Lower lobe of right lung (tissue), 2 donors: ENCODE results near the gene ZNF226. TPM values are rescaled to one million over a fixed set of nuclear protein-coding genes. Genes with fewer than 3 reads are reported as not detected.

Experiments
- ATAC-seq, 2 donors: fragments of 200-7000 bp; cut with Tn5 transposase; one replicate each; pipeline ENCODE4 v1.9.1; 2020 to 2022; ENCODE audit warnings: mild to moderate bottlenecking in 2 of 2, moderate library complexity in 2 of 2
- DNase-seq: peaks from one replicate; pipeline ENCODE4 v3.0.0-alpha.2; 2020
- H3K27ac ChIP-seq: fragments of 200-600 bp; one replicate; pipeline ENCODE4 v1.8.0; 2022
- H3K27me3 ChIP-seq: fragments of 200-600 bp; one replicate; pipeline ENCODE4 v1.8.0; 2022; ENCODE audit warnings: low read depth
- H3K36me3 ChIP-seq: fragments of 200-600 bp; one replicate; pipeline ENCODE4 v1.8.0; 2022; ENCODE audit warnings: mild to moderate bottlenecking
- H3K4me1 ChIP-seq: fragments of 200-600 bp; one replicate; pipeline ENCODE4 v1.8.0; 2022
- H3K4me3 ChIP-seq: fragments of 200-600 bp; one replicate; pipeline ENCODE4 v1.8.0; 2022; ENCODE audit warnings: mild to moderate bottlenecking
- H3K9me3 ChIP-seq: fragments of 200-600 bp; one replicate; pipeline ENCODE4 v1.8.0; 2022
- intact Hi-C: fragments of 100-400 bp; cut with DNase I; formaldehyde crosslinking; loops from one replicate; pipeline ENCODE4 v1.11.0; 2022
- total RNA-seq: library from RNA; stranded (reverse); fragmentation: NEBNext Ultra II Directional; extraction: Animal tissue kit (Norgen Biotek cat#: 25700); gene quantifications from one replicate; pipeline ENCODE4 v1.2.1, GENCODE V29; 2021
- TF ChIP-seq, protein P1 (sequence below): fragments of 200-600 bp; IDR thresholded peaks from one replicate; pipeline ENCODE4 v1.8.0; 2022; ENCODE audit warnings: antibody characterized with exemption, mild to moderate bottlenecking
- donor health status: DM: no; HTN: yes; CAD: no; lungs with severe emphysema.

Gene ZNF226
- total RNA-seq, 1 donor from 2014 or later, result 17.7 TPM

DNA sequence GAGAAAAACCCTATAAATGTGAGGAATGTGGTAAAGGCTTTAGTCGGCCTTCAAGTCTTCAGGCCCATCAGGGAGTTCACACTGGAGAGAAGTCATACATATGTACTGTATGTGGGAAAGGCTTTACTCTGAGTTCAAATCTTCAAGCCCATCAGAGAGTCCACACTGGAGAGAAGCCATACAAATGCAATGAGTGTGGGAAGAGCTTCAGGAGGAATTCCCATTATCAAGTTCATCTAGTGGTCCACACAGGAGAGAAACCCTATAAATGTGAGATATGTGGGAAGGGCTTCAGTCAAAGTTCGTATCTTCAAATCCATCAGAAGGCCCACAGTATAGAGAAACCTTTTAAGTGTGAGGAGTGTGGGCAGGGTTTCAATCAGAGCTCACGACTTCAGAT lies 11.7 kb downstream of the ZNF226 start:
- Histone ChIP-seq H3K9me3 (peaks cover 97% of the 10 kb centered on the region), H3K4me1 (no peaks in the 10 kb centered on the region), H3K27me3 (no peaks in the 10 kb centered on the region), H3K4me3 (no peak overlapping the region), H3K27ac (no peak overlapping the region), H3K36me3 (peaks cover 52% of the 10 kb centered on the region)
- ATAC-seq (no peak), DNase-seq (no peak)
- TF ChIP-seq, protein P1, sequence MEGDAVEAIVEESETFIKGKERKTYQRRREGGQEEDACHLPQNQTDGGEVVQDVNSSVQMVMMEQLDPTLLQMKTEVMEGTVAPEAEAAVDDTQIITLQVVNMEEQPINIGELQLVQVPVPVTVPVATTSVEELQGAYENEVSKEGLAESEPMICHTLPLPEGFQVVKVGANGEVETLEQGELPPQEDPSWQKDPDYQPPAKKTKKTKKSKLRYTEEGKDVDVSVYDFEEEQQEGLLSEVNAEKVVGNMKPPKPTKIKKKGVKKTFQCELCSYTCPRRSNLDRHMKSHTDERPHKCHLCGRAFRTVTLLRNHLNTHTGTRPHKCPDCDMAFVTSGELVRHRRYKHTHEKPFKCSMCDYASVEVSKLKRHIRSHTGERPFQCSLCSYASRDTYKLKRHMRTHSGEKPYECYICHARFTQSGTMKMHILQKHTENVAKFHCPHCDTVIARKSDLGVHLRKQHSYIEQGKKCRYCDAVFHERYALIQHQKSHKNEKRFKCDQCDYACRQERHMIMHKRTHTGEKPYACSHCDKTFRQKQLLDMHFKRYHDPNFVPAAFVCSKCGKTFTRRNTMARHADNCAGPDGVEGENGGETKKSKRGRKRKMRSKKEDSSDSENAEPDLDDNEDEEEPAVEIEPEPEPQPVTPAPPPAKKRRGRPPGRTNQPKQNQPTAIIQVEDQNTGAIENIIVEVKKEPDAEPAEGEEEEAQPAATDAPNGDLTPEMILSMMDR, result no peak
- intact Hi-C loops, result no loop called here

DNA sequence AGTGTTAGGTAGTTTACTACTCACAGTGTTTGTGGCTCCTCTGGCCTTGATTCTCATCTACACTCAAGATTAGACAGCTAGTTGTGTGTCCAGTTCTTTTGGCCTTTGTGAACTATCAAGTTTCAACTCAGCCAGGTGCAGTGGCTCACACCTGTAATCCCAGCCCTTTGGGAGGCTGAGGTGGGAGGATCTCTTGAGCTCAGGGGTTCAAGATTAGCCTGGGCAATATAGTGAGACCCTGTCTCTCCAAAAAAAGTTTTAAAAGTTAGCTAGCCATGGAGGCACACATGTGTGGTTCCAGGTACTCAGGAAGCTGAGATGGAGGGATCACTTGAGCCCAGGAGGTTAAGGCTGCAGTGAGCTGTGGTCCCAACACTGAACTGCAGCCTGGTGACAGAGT lies 16.1 kb downstream of the ZNF226 start:
- no peak for ATAC-seq
- peaks cover 85% of the 10 kb centered on the region for H3K9me3 ChIP-seq

DNA sequence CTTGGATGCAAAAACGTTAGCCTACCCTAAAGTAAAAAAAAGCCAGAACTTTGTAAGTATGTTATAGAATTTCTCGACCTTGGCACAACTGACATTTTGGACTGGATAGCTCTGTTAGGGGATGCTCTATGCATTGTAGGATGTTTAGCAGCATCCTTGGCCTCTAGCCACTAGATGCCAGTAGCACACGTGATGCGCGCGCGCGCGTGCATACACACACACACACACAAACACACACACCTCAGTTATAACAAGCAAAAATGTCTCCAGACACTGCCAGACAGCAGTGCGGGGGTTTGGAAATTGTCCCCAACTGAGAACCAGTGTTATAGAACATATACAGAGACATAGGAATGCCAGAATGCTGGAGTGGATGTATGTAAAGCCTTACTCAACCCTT lies 17.2 kb downstream of the ZNF226 start:
- H3K27ac ChIP-seq, result no peak overlapping the region
- no peaks in the 10 kb centered on the region for H3K36me3 ChIP-seq
- H3K4me1 ChIP-seq, result no peaks in the 10 kb centered on the region
- intact Hi-C loops, result no loop called here
- no peak overlapping the region for H3K4me3 ChIP-seq
- ATAC-seq (no peak), DNase-seq (no peak)
- peaks cover 85% of the 10 kb centered on the region for H3K9me3 ChIP-seq
- TF ChIP-seq, protein P1, result no peak
- no peaks in the 10 kb centered on the region for H3K27me3 ChIP-seq

More for the DNA sequence above, 16.1 kb downstream of the ZNF226 start:
- no peak overlapping the region for H3K4me3 ChIP-seq
- H3K4me1 ChIP-seq, result no peaks in the 10 kb centered on the region
- no peak overlapping the region for H3K27ac ChIP-seq
- TF ChIP-seq, protein P1, result no peak
- intact Hi-C loops, result no loop called here
- H3K27me3 ChIP-seq, result no peaks in the 10 kb centered on the region
- H3K36me3 ChIP-seq, result peaks cover 8% of the 10 kb centered on the region
- no peak for DNase-seq

GRCh38 chr19:44190020-44190419 lies 25.1 kb downstream of the ZNF226 start:
- DNase-seq, result no peak
- H3K9me3 ChIP-seq, result peaks cover 36% of the 10 kb centered on the region
- intact Hi-C loops, result no loop called here
- H3K27me3 ChIP-seq, result no peaks in the 10 kb centered on the region
- H3K27ac ChIP-seq, result no peak overlapping the region
- TF ChIP-seq, protein P1, result no peak
- H3K4me1 ChIP-seq, result no peaks in the 10 kb centered on the region
- no peak for ATAC-seq
- H3K4me3 ChIP-seq, result no peak overlapping the region
- H3K36me3 ChIP-seq, result no peaks in the 10 kb centered on the region

- TF ChIP-seq, protein P1, result no peak
- ATAC-seq (no peak), DNase-seq (no peak)
- Histone ChIP-seq H3K27ac (no peak overlapping the region), H3K9me3 (peaks cover 35% of the 10 kb centered on the region), H3K36me3 (no peaks in the 10 kb centered on the region), H3K4me1 (no peaks in the 10 kb centered on the region), H3K27me3 (no peaks in the 10 kb centered on the region), H3K4me3 (no peak overlapping the region)
- intact Hi-C loops, result no loop called here
Measured at GRCh38 chr19:44192127-44192526, 27.2 kb downstream of the ZNF226 start.

DNA sequence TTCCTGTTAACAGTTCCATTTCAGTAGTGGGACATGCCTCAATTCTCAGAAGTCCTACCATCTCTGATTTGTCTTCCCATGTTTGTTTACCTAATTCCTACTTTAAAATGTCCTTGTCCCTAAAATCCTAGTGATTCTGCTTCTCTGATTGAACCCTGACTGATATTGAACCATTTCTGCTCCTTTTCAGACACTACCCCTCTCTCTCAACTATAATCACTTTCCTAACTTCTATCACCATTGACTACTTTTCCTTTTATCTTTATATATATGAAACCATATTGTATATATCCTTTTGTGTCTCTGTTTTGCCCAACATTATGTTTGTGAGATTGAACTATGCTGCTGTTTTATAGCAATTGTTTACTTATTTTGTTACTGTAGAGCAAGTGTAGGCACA lies 31.9 kb downstream of the ZNF226 start:
- TF ChIP-seq, protein P1, result no peak
- DNase-seq, result no peak
- H3K27ac ChIP-seq, result no peak overlapping the region
- H3K9me3 ChIP-seq, result peaks cover 29% of the 10 kb centered on the region
- H3K27me3 ChIP-seq, result no peaks in the 10 kb centered on the region
- intact Hi-C loops, result no loop called here
- H3K4me3 ChIP-seq, result no peak overlapping the region
- ATAC-seq, result no peak
- H3K4me1 ChIP-seq, result no peaks in the 10 kb centered on the region
- no peaks in the 10 kb centered on the region for H3K36me3 ChIP-seq
